ENCODE measurements around the gene TIMM13.
"Not testable (repeated sequence)": the region's sequence is repeated elsewhere in the genome, so short reads cannot be mapped to it uniquely, and the experiment has no call there.

The TIMM13 gene

DNA sequence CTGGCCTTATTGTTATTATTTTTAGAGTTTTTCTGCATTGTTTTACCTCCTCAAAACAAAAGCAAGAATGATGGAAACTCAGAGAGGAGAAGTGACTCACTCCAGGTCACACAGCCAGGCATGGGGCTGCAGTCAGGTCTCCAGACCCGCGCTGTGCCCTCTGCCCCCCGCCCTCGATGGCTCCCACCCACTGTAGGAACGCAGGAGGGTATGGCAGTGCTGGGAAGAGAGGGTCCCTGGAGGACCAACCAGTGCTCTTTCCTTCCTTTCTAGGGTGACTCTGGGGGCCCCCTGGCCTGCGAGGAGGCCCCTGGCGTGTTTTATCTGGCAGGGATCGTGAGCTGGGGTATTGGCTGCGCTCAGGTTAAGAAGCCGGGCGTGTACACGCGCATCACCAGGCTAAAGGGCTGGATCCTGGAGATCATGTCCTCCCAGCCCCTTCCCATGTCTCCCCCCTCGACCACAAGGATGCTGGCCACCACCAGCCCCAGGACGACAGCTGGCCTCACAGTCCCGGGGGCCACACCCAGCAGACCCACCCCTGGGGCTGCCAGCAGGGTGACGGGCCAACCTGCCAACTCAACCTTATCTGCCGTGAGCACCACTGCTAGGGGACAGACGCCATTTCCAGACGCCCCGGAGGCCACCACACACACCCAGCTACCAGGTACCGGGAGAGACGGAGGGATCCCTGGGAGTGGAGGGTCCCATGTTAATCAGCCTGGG is 5.6 kb downstream of the TIMM13 start:
- H3K4me3 ChIP-seq (replicated peaks; ENCODE audit: insufficient read depth, low read length), result no peak overlapping the region
- no peaks in the 10 kb centered on the region for H3K27me3 ChIP-seq (ENCODE audit: insufficient read depth, poor library complexity, severe bottlenecking)
- TF ChIP-seq, protein P1, sequence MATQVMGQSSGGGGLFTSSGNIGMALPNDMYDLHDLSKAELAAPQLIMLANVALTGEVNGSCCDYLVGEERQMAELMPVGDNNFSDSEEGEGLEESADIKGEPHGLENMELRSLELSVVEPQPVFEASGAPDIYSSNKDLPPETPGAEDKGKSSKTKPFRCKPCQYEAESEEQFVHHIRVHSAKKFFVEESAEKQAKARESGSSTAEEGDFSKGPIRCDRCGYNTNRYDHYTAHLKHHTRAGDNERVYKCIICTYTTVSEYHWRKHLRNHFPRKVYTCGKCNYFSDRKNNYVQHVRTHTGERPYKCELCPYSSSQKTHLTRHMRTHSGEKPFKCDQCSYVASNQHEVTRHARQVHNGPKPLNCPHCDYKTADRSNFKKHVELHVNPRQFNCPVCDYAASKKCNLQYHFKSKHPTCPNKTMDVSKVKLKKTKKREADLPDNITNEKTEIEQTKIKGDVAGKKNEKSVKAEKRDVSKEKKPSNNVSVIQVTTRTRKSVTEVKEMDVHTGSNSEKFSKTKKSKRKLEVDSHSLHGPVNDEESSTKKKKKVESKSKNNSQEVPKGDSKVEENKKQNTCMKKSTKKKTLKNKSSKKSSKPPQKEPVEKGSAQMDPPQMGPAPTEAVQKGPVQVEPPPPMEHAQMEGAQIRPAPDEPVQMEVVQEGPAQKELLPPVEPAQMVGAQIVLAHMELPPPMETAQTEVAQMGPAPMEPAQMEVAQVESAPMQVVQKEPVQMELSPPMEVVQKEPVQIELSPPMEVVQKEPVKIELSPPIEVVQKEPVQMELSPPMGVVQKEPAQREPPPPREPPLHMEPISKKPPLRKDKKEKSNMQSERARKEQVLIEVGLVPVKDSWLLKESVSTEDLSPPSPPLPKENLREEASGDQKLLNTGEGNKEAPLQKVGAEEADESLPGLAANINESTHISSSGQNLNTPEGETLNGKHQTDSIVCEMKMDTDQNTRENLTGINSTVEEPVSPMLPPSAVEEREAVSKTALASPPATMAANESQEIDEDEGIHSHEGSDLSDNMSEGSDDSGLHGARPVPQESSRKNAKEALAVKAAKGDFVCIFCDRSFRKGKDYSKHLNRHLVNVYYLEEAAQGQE (IDR thresholded peaks at IDR 0.05; ENCODE audit: insufficient replicate concordance, low read depth), result no peak
- no peak for TF ChIP-seq SPI1 (IDR thresholded peaks at IDR 0.05; ENCODE audit: borderline replicate concordance, low read depth)
- TF ChIP-seq, protein P2, sequence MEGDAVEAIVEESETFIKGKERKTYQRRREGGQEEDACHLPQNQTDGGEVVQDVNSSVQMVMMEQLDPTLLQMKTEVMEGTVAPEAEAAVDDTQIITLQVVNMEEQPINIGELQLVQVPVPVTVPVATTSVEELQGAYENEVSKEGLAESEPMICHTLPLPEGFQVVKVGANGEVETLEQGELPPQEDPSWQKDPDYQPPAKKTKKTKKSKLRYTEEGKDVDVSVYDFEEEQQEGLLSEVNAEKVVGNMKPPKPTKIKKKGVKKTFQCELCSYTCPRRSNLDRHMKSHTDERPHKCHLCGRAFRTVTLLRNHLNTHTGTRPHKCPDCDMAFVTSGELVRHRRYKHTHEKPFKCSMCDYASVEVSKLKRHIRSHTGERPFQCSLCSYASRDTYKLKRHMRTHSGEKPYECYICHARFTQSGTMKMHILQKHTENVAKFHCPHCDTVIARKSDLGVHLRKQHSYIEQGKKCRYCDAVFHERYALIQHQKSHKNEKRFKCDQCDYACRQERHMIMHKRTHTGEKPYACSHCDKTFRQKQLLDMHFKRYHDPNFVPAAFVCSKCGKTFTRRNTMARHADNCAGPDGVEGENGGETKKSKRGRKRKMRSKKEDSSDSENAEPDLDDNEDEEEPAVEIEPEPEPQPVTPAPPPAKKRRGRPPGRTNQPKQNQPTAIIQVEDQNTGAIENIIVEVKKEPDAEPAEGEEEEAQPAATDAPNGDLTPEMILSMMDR (IDR thresholded peaks at IDR 0.05; ENCODE audit: insufficient read depth, low read length), result no peak
- no peak for TF ChIP-seq GABPA (IDR thresholded peaks at IDR 0.05; ENCODE audit: low read depth)
- TF ChIP-seq POLR2AphosphoS5 (IDR thresholded peaks at IDR 0.05; ENCODE audit: low read depth), result peak; percentile 57
- peak overlapping the region; percentile 17 for H3K27ac ChIP-seq (replicated peaks)
- no peak for DNase-seq (ENCODE audit: low read depth in 1 of 2, low spot score in 1 of 2)

DNA sequence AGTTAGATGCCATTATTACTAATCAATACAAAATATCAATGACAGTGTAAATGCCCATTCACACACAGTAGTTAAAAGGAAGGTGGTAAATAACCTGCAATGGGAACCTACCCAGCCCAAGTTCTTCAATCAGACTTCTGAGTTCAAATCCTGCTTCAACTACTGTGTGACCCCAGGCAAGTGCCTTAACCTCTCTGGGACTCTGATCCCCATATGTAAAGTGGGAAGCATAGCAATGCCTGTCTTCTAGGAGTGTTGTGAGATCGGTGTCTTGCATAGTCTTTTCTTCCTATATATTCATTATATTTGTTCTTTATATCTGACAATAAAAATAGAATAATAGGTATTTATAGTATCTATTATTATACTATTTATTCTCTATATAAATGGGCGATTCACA is 6.9 kb downstream of the TIMM13 start:
- Histone ChIP-seq H3K4me3 (replicated peaks; ENCODE audit: insufficient read depth, low read length) (no peak overlapping the region), H3K27me3 (ENCODE audit: insufficient read depth, poor library complexity, severe bottlenecking) (no peaks in the 10 kb centered on the region), H3K27ac (replicated peaks) (no peak overlapping the region)
- TF ChIP-seq, protein P1 (IDR thresholded peaks at IDR 0.05; ENCODE audit: insufficient replicate concordance, low read depth), result no peak
- no peak for DNase-seq (ENCODE audit: low read depth in 1 of 2, low spot score in 1 of 2)

DNA sequence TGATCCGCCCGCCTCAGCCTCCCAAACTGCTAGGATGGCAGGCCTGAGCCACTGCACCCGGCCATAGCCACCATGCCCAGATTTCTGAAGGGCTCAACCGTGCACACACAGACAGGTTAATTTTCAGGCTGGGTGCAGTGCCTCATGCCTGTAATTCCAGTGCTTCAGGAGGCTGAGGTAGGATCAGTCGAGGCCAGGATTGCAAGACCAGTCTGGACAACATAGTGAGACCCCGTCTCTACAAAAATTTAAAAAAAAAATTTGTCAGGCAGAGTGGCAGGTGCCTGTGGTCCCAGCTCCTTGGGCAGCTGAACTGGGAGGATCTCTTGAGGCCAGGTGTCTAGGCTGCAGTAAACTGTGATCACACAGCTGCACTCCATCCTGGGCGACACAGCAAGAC is 7.6 kb downstream of the TIMM13 start:
- TF ChIP-seq GABPA (IDR thresholded peaks at IDR 0.05; ENCODE audit: low read depth), result no peak
- 0 out of 2 replicates have a peak, but pooled peaks have one; percentile 13 for TF ChIP-seq POLR2AphosphoS5 (IDR thresholded peaks at IDR 0.05; ENCODE audit: low read depth)
- DNase-seq (ENCODE audit: low read depth in 1 of 2, low spot score in 1 of 2), result no peak
- Histone ChIP-seq H3K27me3 (ENCODE audit: insufficient read depth, poor library complexity, severe bottlenecking) (no peaks in the 10 kb centered on the region), H3K27ac (replicated peaks) (no peak overlapping the region), H3K4me3 (replicated peaks; ENCODE audit: insufficient read depth, low read length) (no peak overlapping the region)

DNA sequence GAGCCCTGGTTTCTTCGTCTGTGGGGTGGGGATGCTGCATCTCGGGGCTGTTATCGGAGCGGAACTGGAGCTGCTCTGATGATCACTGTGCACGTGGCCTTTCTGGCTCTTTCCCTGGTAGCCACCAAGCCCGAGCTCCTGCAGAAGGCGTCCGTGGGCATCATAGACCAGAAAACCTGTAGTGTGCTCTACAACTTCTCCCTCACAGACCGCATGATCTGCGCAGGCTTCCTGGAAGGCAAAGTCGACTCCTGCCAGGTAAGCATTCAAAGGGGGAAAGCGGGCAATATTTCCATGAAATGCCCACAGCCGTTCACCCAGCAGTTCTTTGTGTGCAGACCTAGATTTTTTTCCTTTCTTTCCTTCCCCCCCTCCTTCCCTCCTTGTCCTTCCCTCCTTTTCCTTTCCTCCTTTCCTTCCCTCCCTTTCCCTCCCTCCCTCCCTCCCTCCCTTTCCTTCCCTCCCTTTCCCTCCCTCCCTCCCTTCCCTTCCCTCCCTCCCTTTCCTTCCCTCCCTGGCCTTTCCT is 9.4 kb downstream of the TIMM13 start:
- H3K27me3 ChIP-seq (ENCODE audit: insufficient read depth, poor library complexity, severe bottlenecking), result no peaks in the 10 kb centered on the region
- no peak for DNase-seq (ENCODE audit: low read depth in 1 of 2, low spot score in 1 of 2)
- no peak overlapping the region for H3K4me3 ChIP-seq (replicated peaks; ENCODE audit: insufficient read depth, low read length)
- peak; percentile 62 for TF ChIP-seq POLR2AphosphoS5 (IDR thresholded peaks at IDR 0.05; ENCODE audit: low read depth)
- TF ChIP-seq SPI1 (IDR thresholded peaks at IDR 0.05; ENCODE audit: borderline replicate concordance, low read depth), result no peak
- H3K27ac ChIP-seq (replicated peaks), result no peak overlapping the region

DNA sequence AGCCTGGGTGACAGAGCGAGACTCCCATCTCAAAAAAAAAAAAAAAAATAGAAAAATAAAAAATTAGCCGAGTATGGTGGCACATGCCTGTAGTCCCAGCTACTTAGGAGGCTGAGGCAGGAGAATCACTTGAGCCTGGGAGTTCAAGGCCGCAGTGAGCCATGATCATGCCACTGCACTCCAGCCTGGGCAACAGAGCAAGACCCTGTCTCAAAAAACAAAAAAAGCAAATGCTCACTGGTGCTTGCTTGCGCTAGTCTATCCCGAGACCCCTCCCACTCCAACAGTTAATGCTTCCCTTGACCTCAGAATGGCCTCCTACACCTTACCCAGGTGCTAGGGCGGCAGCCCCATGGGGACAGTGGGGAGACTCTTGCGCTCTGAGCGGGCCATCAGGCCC is 9.9 kb downstream of the TIMM13 start:
- H3K27ac ChIP-seq (replicated peaks); DNase-seq (ENCODE audit: low read depth in 1 of 2, low spot score in 1 of 2); H3K4me3 ChIP-seq (replicated peaks; ENCODE audit: insufficient read depth, low read length): not testable (repeated sequence)

More for the DNA sequence above, 9.9 kb downstream of the TIMM13 start:
- not testable (repeated sequence) for H3K27me3 ChIP-seq (ENCODE audit: insufficient read depth, poor library complexity, severe bottlenecking)
